Inferior parietal cortex (tissue), 1 donor: Measurements from ENCODE around the gene USP15.

Source experiments
- DNase-seq: peaks from one replicate; pipeline ENCODE4 v3.0.0-alpha.2; 2016; ENCODE audit errors: extremely low spot score

The USP15 gene

GRCh38 chr12:62259993-62260732 lies at the start of gene USP15:
Gene USP15 (plus strand): TSS chr12:62260404. CDS start chr12:62260415, 11 bp downstream.
- DNase-seq = peak; percentile 95

- peak; percentile 62 for DNase-seq
Measured at GRCh38 chr12:62210422-62210821, 49.8 kb upstream of the USP15 start.

GRCh38 chr12:62211510-62211909 lies 48.7 kb upstream of the USP15 start:
- DNase-seq = no peak

- no peak for DNase-seq
Measured at GRCh38 chr12:62214846-62215245, 45.4 kb upstream of the USP15 start.

- no peak for DNase-seq
Measured at GRCh38 chr12:62215506-62215905, 44.7 kb upstream of the USP15 start.

GRCh38 chr12:62217466-62218194 lies 42.6 kb upstream of the USP15 start:
- DNase-seq = no peak

- no peak for DNase-seq
Measured at GRCh38 chr12:62221107-62221506, 39.1 kb upstream of the USP15 start.

- no peak for DNase-seq
Measured at GRCh38 chr12:62224601-62225000, 35.6 kb upstream of the USP15 start.

GRCh38 chr12:62227091-62227490 lies 33.1 kb upstream of the USP15 start:
- no peak for DNase-seq

- DNase-seq = no peak
Measured at GRCh38 chr12:62230652-62231051, 29.6 kb upstream of the USP15 start.

- no peak for DNase-seq
Measured at GRCh38 chr12:62232143-62232729, 28.0 kb upstream of the USP15 start.

GRCh38 chr12:62233805-62234204 lies 26.4 kb upstream of the USP15 start:
- DNase-seq = no peak

GRCh38 chr12:62239571-62239970 lies 20.6 kb upstream of the USP15 start:
- DNase-seq = no peak

- no peak for DNase-seq
Measured at GRCh38 chr12:62247281-62248045, 12.7 kb upstream of the USP15 start.

- peak; percentile 11 for DNase-seq
Measured at GRCh38 chr12:62248873-62249272, 11.3 kb upstream of the USP15 start.

- DNase-seq = no peak
Measured at GRCh38 chr12:62249419-62249818, 10.8 kb upstream of the USP15 start.

- peak; percentile 18 for DNase-seq
Measured at GRCh38 chr12:62250671-62251608, 9.3 kb upstream of the USP15 start.

- DNase-seq = no peak
Measured at GRCh38 chr12:62251609-62251958, 8.6 kb upstream of the USP15 start.

GRCh38 chr12:62252576-62252975 lies 7.6 kb upstream of the USP15 start:
- no peak for DNase-seq

- DNase-seq = no peak
Measured at GRCh38 chr12:62254967-62255366, 5.2 kb upstream of the USP15 start.
